HepG2 (cell line): ENCODE data around the gene NDOR1. TPM values are rescaled to one million over a fixed set of nuclear protein-coding genes. Genes with fewer than 3 reads are reported as not detected.

Experiments
- ARID2 ChIP-seq: sonication (generic); formaldehyde crosslinking; IDR thresholded peaks from 2 replicates; pipeline ENCODE4 v1.8.1; 2022; ENCODE audit warnings: mild to moderate bottlenecking, missing genetic modification reagents, borderline replicate concordance
- GABPA ChIP-seq, 2 experiments: IDR thresholded peaks; 2 replicates each; pipeline ENCODE4 v1.6.1; 2011 to 2016; ENCODE audit warnings: low read depth in 2 of 2, low read length in 1 of 2, missing biosample characterization in 1 of 2, missing genetic modification characterization in 1 of 2
- GTF3A ChIP-seq: sonication (generic); formaldehyde crosslinking; conservative IDR thresholded peaks from 2 replicates; pipeline ENCODE4 v1.4.0; 2020; ENCODE audit warnings: mild to moderate bottlenecking, missing genetic modification reagents
- HMGXB3 ChIP-seq: sonication (generic); formaldehyde crosslinking; IDR thresholded peaks from 2 replicates; pipeline ENCODE4 v1.4.0; 2020; ENCODE audit warnings: missing genetic modification reagents, borderline replicate concordance
- HNF4G ChIP-seq, 2 experiments: sonication (generic) in 1 of 2; formaldehyde crosslinking in 1 of 2; IDR thresholded peaks; 2 replicates each; pipeline versions ENCODE4 v1.4.0 to v1.6.1; 2011 to 2020; ENCODE audit warnings: borderline replicate concordance in 2 of 2, low read depth in 2 of 2, mild to moderate bottlenecking in 2 of 2, low read length in 1 of 2, missing genetic modification reagents in 1 of 2, moderate library complexity in 1 of 2
- MBNL3 ChIP-seq: fragments of 250-450 bp; sonication (Bioruptor Pico); conservative IDR thresholded peaks from 2 replicates; pipeline ENCODE4 v1.8.0; 2022; ENCODE audit warnings: mild to moderate bottlenecking, inconsistent platforms
- NFE2 ChIP-seq: sonication (generic); formaldehyde crosslinking; IDR thresholded peaks from 2 replicates; pipeline ENCODE4 v1.4.0; 2020; ENCODE audit warnings: missing genetic modification reagents
- RBAK ChIP-seq: sonication (generic); formaldehyde crosslinking; IDR thresholded peaks from 2 replicates; pipeline ENCODE4 v1.5.1; 2020; ENCODE audit warnings: mild to moderate bottlenecking, missing genetic modification reagents
- SETDB1 ChIP-seq: sonication (generic); formaldehyde crosslinking; IDR thresholded peaks from 2 replicates; pipeline ENCODE4 v1.5.1; 2020; ENCODE audit warnings: missing genetic modification reagents, mild to moderate bottlenecking, borderline replicate concordance
- SMAD1 ChIP-seq: sonication (generic); formaldehyde crosslinking; IDR thresholded peaks from 2 replicates; pipeline ENCODE4 v1.4.0; 2020; ENCODE audit warnings: missing genetic modification reagents, low read depth, mild to moderate bottlenecking, borderline replicate concordance
- ZBTB21 ChIP-seq: sonication (generic); formaldehyde crosslinking; IDR thresholded peaks from 2 replicates; pipeline ENCODE4 v1.4.0; 2020; ENCODE audit warnings: missing genetic modification reagents
- ZBTB37 ChIP-seq: sonication (generic); formaldehyde crosslinking; IDR thresholded peaks from 2 replicates; pipeline ENCODE4 v1.4.0; 2020; ENCODE audit warnings: mild to moderate bottlenecking, missing genetic modification reagents
- ZFP90 ChIP-seq: sonication (generic); formaldehyde crosslinking; IDR thresholded peaks from 2 replicates; pipeline ENCODE4 v1.8.0; 2022; ENCODE audit warnings: missing genetic modification reagents, mild to moderate bottlenecking, inconsistent platforms, borderline replicate concordance
- ZMYM2 ChIP-seq: sonication (generic); formaldehyde crosslinking; IDR thresholded peaks from 2 replicates; pipeline ENCODE4 v1.8.0; 2022; ENCODE audit warnings: mild to moderate bottlenecking, missing genetic modification reagents
- ZNF20 ChIP-seq: sonication (generic); formaldehyde crosslinking; IDR thresholded peaks from 2 replicates; pipeline ENCODE4 v1.4.0; 2020; ENCODE audit warnings: mild to moderate bottlenecking, moderate library complexity, missing genetic modification reagents
- ZNF275 ChIP-seq: sonication (generic); formaldehyde crosslinking; IDR thresholded peaks from 2 replicates; pipeline ENCODE4 v1.8.0; 2022; ENCODE audit warnings: missing genetic modification reagents, mild to moderate bottlenecking, inconsistent platforms, borderline replicate concordance
- ZNF780A ChIP-seq: sonication (generic); formaldehyde crosslinking; IDR thresholded peaks from 2 replicates; pipeline ENCODE4 v1.8.0; 2022; ENCODE audit warnings: mild to moderate bottlenecking, missing genetic modification reagents, moderate library complexity
- polyA plus RNA-seq, 8 experiments: library from polyadenylated mRNA; depleted of rRNA in 3 of 8; stranded (reverse) in 7 of 8; unstranded in 1 of 8; fragments of >200 nt; fragmentation: Illumina TruSeq in 4 of 8; extraction: Trizol in 4 of 8; gene quantifications; 2 replicates each; pipeline versions ENCODE4 v1.2.1 to v1.2.3, GENCODE V29; 2011 to 2016; ENCODE audit warnings: low read depth in 4 of 8, missing spikeins in 1 of 8, mixed read lengths in 1 of 8; ENCODE audit not compliant: insufficient read depth in 1 of 8
- total RNA-seq, 5 experiments: library from RNA; depleted of rRNA; stranded (reverse); fragments of >200 nt; fragmentation: Illumina TruSeq; extraction: Trizol; gene quantifications; 2 replicates each; pipeline ENCODE4 v1.2.3, GENCODE V29; 2016; ENCODE audit warnings: low read depth in 1 of 5

Gene NDOR1
- total and polyA plus RNA-seq, 2 of the 13 experiments (the other 11 are each of a cell fraction or from before 2014, with no cell fraction given): 3.6 to 8.7 TPM

- no peak for TF ChIP-seq ZMYM2
- TF ChIP-seq GABPA (IDR thresholded peaks at IDR 0.05; ENCODE audit: low read depth, low read length): no peak
- peak; percentile 95 for TF ChIP-seq GABPA (CRISPR knock-in tag; IDR thresholded peaks at IDR 0.05; ENCODE audit: low read depth)
- no peak for TF ChIP-seq SETDB1 (CRISPR knock-in tag)
- no peak for TF ChIP-seq ZNF20 (CRISPR knock-in tag)
- TF ChIP-seq ZBTB37: no peak
- TF ChIP-seq ZNF275 (CRISPR knock-in tag): peak; percentile 79
- TF ChIP-seq ZBTB21 (CRISPR knock-in tag): no peak
- TF ChIP-seq SMAD1: no peak
- no peak for TF ChIP-seq RBAK (CRISPR knock-in tag)
- no peak; the same call in 1 of the 2 replicates for TF ChIP-seq ZNF780A (CRISPR knock-in tag)
- no peak for TF ChIP-seq GTF3A (CRISPR knock-in tag)
- TF ChIP-seq NFE2 (CRISPR knock-in tag): no peak
- peak; percentile 47; the same call in 1 of the 2 replicates for TF ChIP-seq HMGXB3
- TF ChIP-seq MBNL3: no peak
- 0 out of 2 replicates have a peak, but pooled peaks have one; percentile 57 for TF ChIP-seq ZFP90 (CRISPR knock-in tag)
- no peak for TF ChIP-seq ARID2 (CRISPR knock-in tag)
- TF ChIP-seq HNF4G (IDR thresholded peaks at IDR 0.05; ENCODE audit: borderline replicate concordance, low read depth, low read length): peak; percentile 50; the same call in 1 of the 2 replicates
- TF ChIP-seq HNF4G (CRISPR knock-in tag; IDR thresholded peaks at IDR 0.05; ENCODE audit: borderline replicate concordance, low read depth): 0 out of 2 replicates have a peak, but pooled peaks have one; percentile 29
Observed at GRCh38 chr9:137205126-137206069, at the start of gene NDOR1, which contains the start of gene TMEM203 (continued).
